ENCODE results near the gene CHPT1.

- TF ChIP-seq, protein P1, sequence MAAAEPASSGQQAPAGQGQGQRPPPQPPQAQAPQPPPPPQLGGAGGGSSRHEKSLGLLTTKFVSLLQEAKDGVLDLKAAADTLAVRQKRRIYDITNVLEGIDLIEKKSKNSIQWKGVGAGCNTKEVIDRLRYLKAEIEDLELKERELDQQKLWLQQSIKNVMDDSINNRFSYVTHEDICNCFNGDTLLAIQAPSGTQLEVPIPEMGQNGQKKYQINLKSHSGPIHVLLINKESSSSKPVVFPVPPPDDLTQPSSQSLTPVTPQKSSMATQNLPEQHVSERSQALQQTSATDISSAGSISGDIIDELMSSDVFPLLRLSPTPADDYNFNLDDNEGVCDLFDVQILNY (CRISPR knock-in tag; IDR thresholded peaks at IDR 0.05), result no peak
- TF ChIP-seq CREB1 (IDR thresholded peaks at IDR 0.05) (no peak), CREB1 (CRISPR knock-in tag; IDR thresholded peaks at IDR 0.05) (no peak), EHMT2 (IDR thresholded peaks at IDR 0.05) (no peak), E2F4 (CRISPR knock-in tag; IDR thresholded peaks at IDR 0.05; ENCODE audit: low read depth) (no peak), HNRNPLL (IDR thresholded peaks at IDR 0.05; ENCODE audit: low read depth, low read length, poor library complexity, severe bottlenecking) (no peak), BACH1 (tag; IDR thresholded peaks at IDR 0.05) (no peak), USF2 (CRISPR knock-in tag; IDR thresholded peaks at IDR 0.05) (no peak), MTA3 (IDR thresholded peaks at IDR 0.05; ENCODE audit: borderline replicate concordance) (no peak)
Observed at GRCh38 chr12:101680240-101680639, 17.2 kb upstream of the CHPT1 start.

Data from K562 (cell line).